ENCODE measurements around the gene SNX25.

- TF ChIP-seq CTCF (IDR thresholded peaks at IDR 0.05) (no peak), POLR2A (IDR thresholded peaks at IDR 0.05) (no peak)
Measured at GRCh38 chr4:185404031-185404430, 194.6 kb downstream of the SNX25 start.

Measured in Peyer's patch (tissue), 4 donors.